ENCODE data around the gene LARP6.

LARP6 gene

GRCh38 chr15:70799667-70800450 lies 54.1 kb downstream of the LARP6 start:
- no peak overlapping the region for H3K4me3 ChIP-seq (ENCODE audit: low read depth in 1 of 2, low read length in 1 of 2)
- H3K4me1 ChIP-seq (ENCODE audit: control insufficient read depth in 1 of 2, insufficient read depth in 1 of 2, low read depth in 1 of 2, low read length in 1 of 2), result no peaks in the 10 kb centered on the region
- no peaks in the 10 kb centered on the region for H3K27me3 ChIP-seq
- no peaks in the 10 kb centered on the region for H3K36me3 ChIP-seq
- no peak for TF ChIP-seq CTCF (IDR thresholded peaks at IDR 0.05)
- no peak overlapping the region for H3K27ac ChIP-seq
- no peaks in the 10 kb centered on the region for H3K9me3 ChIP-seq

GRCh38 chr15:70797464-70797863 lies 56.5 kb downstream of the LARP6 start:
- Histone ChIP-seq H3K4me1 (ENCODE audit: control insufficient read depth in 1 of 2, insufficient read depth in 1 of 2, low read depth in 1 of 2, low read length in 1 of 2) (no peaks in the 10 kb centered on the region), H3K27me3 (no peaks in the 10 kb centered on the region), H3K9me3 (no peaks in the 10 kb centered on the region), H3K36me3 (no peaks in the 10 kb centered on the region), H3K4me3 (ENCODE audit: low read depth in 1 of 2, low read length in 1 of 2) (no peak overlapping the region), H3K27ac (no peak overlapping the region)
- no peak for TF ChIP-seq CTCF (IDR thresholded peaks at IDR 0.05)

GRCh38 chr15:70796516-70797310 lies 57.2 kb downstream of the LARP6 start:
- no peaks in the 10 kb centered on the region for H3K4me1 ChIP-seq (ENCODE audit: control insufficient read depth in 1 of 2, insufficient read depth in 1 of 2, low read depth in 1 of 2, low read length in 1 of 2)
- no peaks in the 10 kb centered on the region for H3K27me3 ChIP-seq
- no peaks in the 10 kb centered on the region for H3K9me3 ChIP-seq
- no peak overlapping the region for H3K4me3 ChIP-seq (ENCODE audit: low read depth in 1 of 2, low read length in 1 of 2)
- no peak for TF ChIP-seq CTCF (IDR thresholded peaks at IDR 0.05)
- no peak overlapping the region for H3K27ac ChIP-seq
- no peaks in the 10 kb centered on the region for H3K36me3 ChIP-seq

- Histone ChIP-seq H3K27ac (no peak overlapping the region), H3K27me3 (no peaks in the 10 kb centered on the region), H3K9me3 (no peaks in the 10 kb centered on the region), H3K36me3 (no peaks in the 10 kb centered on the region), H3K4me3 (ENCODE audit: low read depth in 1 of 2, low read length in 1 of 2) (no peak overlapping the region), H3K4me1 (ENCODE audit: control insufficient read depth in 1 of 2, insufficient read depth in 1 of 2, low read depth in 1 of 2, low read length in 1 of 2) (no peaks in the 10 kb centered on the region)
- no peak for TF ChIP-seq CTCF (IDR thresholded peaks at IDR 0.05)
These were observed 58.7 kb downstream of the LARP6 start for GRCh38 chr15:70795311-70795665.

GRCh38 chr15:70794596-70795310 lies 59.2 kb downstream of the LARP6 start:
- Histone ChIP-seq H3K4me1 (ENCODE audit: control insufficient read depth in 1 of 2, insufficient read depth in 1 of 2, low read depth in 1 of 2, low read length in 1 of 2) (no peaks in the 10 kb centered on the region), H3K9me3 (no peaks in the 10 kb centered on the region), H3K36me3 (no peaks in the 10 kb centered on the region), H3K4me3 (ENCODE audit: low read depth in 1 of 2, low read length in 1 of 2) (no peak overlapping the region), H3K27me3 (no peaks in the 10 kb centered on the region), H3K27ac (no peak overlapping the region)
- TF ChIP-seq CTCF (IDR thresholded peaks at IDR 0.05), result no peak

Measured in neutrophil (primary cell).